VCaP (cell line): Measurements from ENCODE around the gene IPO13.

Experiments used
- H3K27ac ChIP-seq: fragments of 450-650 bp; 2 replicates; pipeline ENCODE4 v1.5.1; 2017
- TF ChIP-seq, protein P1 (sequence below): fragments of 450-650 bp; conservative IDR thresholded peaks from 2 replicates; pipeline ENCODE4 v1.5.1; 2017; ENCODE audit warnings: mild to moderate bottlenecking, moderate library complexity

Gene IPO13

DNA sequence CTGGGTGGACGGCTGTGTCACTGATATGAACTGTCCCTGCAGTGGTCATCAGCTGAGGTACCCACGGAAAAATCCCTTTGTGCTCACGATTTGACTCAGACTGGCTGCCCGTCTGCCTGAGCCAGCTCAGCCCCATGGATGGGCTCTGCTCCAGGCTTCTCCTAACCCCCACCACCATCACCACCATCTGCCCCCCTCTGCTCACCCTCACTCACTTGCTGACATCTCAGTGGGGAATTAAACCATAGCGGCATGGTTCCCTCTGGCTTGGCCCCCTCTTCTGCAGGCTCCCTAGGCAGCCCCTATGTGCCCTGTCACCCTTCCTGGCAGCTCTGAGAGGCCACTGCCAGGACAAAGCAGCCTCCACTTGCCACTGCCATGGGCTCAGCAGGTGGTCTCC is 67.2 kb downstream of the IPO13 start:
- TF ChIP-seq, protein P1, sequence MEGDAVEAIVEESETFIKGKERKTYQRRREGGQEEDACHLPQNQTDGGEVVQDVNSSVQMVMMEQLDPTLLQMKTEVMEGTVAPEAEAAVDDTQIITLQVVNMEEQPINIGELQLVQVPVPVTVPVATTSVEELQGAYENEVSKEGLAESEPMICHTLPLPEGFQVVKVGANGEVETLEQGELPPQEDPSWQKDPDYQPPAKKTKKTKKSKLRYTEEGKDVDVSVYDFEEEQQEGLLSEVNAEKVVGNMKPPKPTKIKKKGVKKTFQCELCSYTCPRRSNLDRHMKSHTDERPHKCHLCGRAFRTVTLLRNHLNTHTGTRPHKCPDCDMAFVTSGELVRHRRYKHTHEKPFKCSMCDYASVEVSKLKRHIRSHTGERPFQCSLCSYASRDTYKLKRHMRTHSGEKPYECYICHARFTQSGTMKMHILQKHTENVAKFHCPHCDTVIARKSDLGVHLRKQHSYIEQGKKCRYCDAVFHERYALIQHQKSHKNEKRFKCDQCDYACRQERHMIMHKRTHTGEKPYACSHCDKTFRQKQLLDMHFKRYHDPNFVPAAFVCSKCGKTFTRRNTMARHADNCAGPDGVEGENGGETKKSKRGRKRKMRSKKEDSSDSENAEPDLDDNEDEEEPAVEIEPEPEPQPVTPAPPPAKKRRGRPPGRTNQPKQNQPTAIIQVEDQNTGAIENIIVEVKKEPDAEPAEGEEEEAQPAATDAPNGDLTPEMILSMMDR, result no peak
- H3K27ac ChIP-seq, result no peak overlapping the region

DNA sequence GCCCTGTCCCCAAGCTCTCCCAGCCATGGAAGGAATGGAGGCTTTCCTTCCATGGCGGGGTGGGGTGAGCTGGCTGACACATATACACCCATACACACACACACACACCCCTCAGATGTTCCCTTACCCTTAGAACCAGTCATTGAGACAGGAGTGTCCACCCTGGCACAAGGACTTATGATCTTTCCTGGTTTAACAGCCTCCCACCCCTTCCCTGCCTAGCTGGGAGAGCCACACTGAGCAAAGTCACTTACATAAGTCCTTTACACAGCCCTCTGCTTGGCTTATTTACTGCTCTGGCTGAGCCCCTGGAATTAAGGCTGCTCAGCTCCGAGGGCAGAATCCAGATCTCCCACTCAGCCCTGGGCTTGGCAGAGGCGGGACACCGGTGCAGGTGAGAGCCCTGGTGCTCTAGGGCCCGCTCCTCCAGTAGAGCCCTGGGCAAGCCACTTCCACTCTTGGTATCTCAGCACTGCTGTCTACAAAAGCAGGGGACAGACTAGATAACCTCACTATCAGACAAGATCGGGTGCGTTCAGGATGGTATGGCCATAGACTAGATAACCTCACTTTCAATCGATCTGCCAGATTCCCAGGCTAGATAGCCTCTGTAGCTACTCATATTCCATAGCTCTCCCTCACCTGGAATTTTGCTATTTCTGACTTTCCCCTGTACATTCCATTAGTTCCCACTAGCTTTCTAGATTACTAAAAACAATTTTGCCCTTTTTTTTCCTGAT is 67.8 kb downstream of the IPO13 start:
- TF ChIP-seq, protein P1, result no peak
- H3K27ac ChIP-seq, result no peak overlapping the region

DNA sequence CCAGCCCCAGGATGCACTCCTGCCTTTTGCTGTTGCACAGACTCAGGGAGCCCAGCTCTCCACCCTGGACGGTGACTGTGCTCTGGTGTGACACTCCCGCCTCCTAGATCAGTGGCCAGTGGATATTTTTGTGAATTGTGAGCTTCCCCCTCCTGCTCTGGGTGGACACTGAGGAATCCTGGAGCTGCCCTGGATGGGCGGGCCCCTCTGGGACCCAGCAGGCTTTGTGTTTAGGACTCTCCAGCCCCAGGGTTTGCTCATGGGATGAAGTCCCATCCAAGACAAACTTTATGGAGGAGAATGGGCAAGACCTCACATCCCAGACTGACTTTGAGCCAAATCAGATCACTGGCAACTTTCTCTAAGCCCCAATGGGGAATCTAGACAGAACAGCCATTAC is 68.5 kb downstream of the IPO13 start:
- H3K27ac ChIP-seq, result no peak overlapping the region
- TF ChIP-seq, protein P1, result no peak

DNA sequence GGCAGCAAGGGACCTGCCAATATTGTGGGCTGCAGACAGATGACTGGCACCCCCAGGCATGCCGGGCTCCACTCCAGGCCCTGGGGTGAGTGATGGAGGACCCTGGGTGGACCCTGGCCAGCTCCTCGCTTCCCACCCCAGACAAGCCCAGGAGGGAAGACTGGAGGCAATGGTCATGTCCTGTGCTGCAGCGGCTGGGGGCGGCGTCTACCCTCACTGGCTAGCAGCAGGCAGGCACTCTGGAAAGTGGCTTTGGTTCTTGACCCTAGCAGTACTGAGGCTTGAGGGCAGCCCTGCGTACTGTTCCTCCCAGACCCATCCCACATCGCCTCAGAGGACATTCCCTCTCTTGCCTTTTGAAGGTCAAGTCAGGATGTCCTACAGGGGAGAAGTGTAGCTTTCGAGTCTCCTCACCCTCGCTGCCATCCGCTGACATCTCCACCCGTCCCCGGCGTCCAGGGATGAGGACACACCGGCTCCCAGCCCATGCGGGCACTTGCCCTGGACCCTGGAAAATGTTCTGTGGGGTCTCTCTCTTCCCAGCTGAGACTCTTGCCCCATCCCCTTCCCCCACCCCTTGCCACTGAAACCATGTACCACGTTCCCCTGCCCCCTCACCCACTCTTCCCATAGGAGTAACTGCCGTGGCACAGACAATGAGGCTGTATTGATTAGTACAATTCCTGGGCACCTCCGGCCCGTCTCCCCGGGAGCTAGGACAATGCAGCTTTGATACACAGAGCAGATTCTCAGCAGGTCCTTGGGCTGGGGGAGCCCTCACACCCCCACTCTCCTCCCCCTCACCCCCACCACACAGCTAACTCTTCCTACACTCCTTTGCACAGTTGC is 69.5 kb downstream of the IPO13 start:
- no peak overlapping the region for H3K27ac ChIP-seq
- TF ChIP-seq, protein P1, result no peak

DNA sequence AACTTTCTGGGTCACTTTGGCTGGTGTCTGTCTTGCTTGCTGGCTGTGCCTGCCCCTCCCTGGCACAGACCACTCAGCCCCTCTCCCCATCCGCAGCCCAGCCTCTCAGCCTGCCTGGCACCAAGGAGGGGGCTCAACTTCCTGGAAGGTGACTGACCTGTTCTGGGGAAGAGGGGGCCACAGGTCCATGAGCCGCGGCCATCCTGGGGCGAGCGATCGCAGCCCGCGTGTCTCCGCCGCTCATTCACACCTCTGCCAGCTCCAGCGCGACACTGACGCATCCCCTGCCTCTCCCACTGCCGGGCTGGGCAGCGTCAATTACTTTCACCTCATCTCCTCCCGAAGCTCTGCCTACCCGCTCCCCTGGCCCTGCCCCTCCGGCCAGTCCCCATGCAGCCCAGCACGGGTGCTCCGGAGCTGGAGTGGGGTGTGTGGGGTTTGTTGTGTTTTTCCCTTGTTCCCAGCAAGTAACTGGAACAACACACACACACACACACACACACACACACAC is 70.2 kb downstream of the IPO13 start:
- TF ChIP-seq, protein P1, result no peak
- no peak overlapping the region for H3K27ac ChIP-seq
